Keratinocyte (primary cell): ENCODE data around the gene WDR33. TPM values are rescaled to one million over a fixed set of nuclear protein-coding genes. Genes with fewer than 3 reads are reported as not detected.

Experiments used
- DNase-seq: peaks from one replicate; pipeline ENCODE4 v3.0.0-alpha.2; 2011; ENCODE audit warnings: low read depth, missing footprints, low spot score
- FAIRE-seq: peaks from 2 replicates; lab custom pipeline; 2011; peaks lifted over from hg19 to GRCh38; lab: Jason Lieb, UNC
- H2AFZ ChIP-seq: 2 replicates; pipeline ENCODE4 v1.6.0; 2012; ENCODE audit warnings: low read length, control low read depth, inconsistent platforms; ENCODE audit not compliant: control insufficient read depth
- H3K27ac ChIP-seq: 2 replicates; pipeline ENCODE4 v1.5.1; 2011; ENCODE audit warnings: low read length; ENCODE audit not compliant: control insufficient read depth, insufficient read depth
- H3K27me3 ChIP-seq: 3 replicates; pipeline ENCODE4 v1.6.0; 2011; ENCODE audit warnings: low read length; ENCODE audit not compliant: control insufficient read depth, insufficient read depth; ENCODE audit errors: extremely low read depth
- H3K36me3 ChIP-seq, 2 experiments: 2 replicates in 1 of 2; 3 replicates in 1 of 2; pipeline ENCODE4 v1.5.1; 2011; ENCODE audit warnings: low read length in 2 of 2, mild to moderate bottlenecking in 1 of 2; ENCODE audit not compliant: control insufficient read depth in 2 of 2, insufficient read depth in 2 of 2; ENCODE audit errors: extremely low read depth in 1 of 2
- H3K4me1 ChIP-seq: 3 replicates; pipeline ENCODE4 v1.5.1; 2011; ENCODE audit warnings: low read length; ENCODE audit not compliant: control insufficient read depth, insufficient read depth; ENCODE audit errors: extremely low read depth
- H3K4me2 ChIP-seq: 3 replicates; pipeline ENCODE4 v1.6.0; 2011; ENCODE audit warnings: low read depth, low read length; ENCODE audit not compliant: control insufficient read depth, insufficient read depth; ENCODE audit errors: extremely low read depth
- H3K4me3 ChIP-seq, 3 experiments: fragments of 200-600 bp in 1 of 3; sonication (generic) in 1 of 3; 2 replicates in 2 of 3; 3 replicates in 1 of 3; pipeline ENCODE4 v1.5.1; 2011 to 2016; ENCODE audit warnings: low read length in 3 of 3, mild to moderate bottlenecking in 3 of 3, control low read depth in 2 of 3, inconsistent platforms in 1 of 3, low read depth in 1 of 3, mixed read lengths in 1 of 3, mixed run types in 1 of 3, moderate library complexity in 1 of 3; ENCODE audit not compliant: control insufficient read depth in 2 of 3, insufficient read depth in 2 of 3; ENCODE audit errors: extremely low read depth in 1 of 3
- H3K79me2 ChIP-seq: 2 replicates; pipeline ENCODE4 v1.6.0; 2012; ENCODE audit warnings: low read length; ENCODE audit not compliant: control insufficient read depth, insufficient read depth
- H3K9ac ChIP-seq: 3 replicates; pipeline ENCODE4 v1.6.0; 2011; ENCODE audit warnings: low read length; ENCODE audit not compliant: control insufficient read depth, insufficient read depth; ENCODE audit errors: extremely low read depth
- H3K9me1 ChIP-seq: 3 replicates; pipeline ENCODE4 v1.6.0; 2011; ENCODE audit warnings: low read length; ENCODE audit not compliant: control insufficient read depth, insufficient read depth; ENCODE audit errors: extremely low read depth
- H3K9me3 ChIP-seq: 2 replicates; pipeline ENCODE4 v1.5.1; 2012; ENCODE audit warnings: low read depth, low read length; ENCODE audit not compliant: control insufficient read depth
- H4K20me1 ChIP-seq: 3 replicates; pipeline ENCODE4 v1.6.0; 2011; ENCODE audit warnings: low read length; ENCODE audit not compliant: control insufficient read depth, insufficient read depth; ENCODE audit errors: extremely low read depth
- CTCF ChIP-seq, 3 experiments: IDR thresholded peaks in 1 of 3; conservative IDR thresholded peaks in 1 of 3; optimal IDR thresholded peaks in 1 of 3; 2 replicates in 2 of 3; 3 replicates in 1 of 3; pipeline versions ENCODE3 to v1.5.1; 2011; ENCODE audit warnings: low read length in 3 of 3, mild to moderate bottlenecking in 3 of 3, moderate library complexity in 2 of 3, control low read depth in 1 of 3, inconsistent platforms in 1 of 3; ENCODE audit not compliant: insufficient read depth in 2 of 3; ENCODE audit errors: extremely low read depth in 1 of 3
- EZH2 ChIP-seq: IDR thresholded peaks from one replicate; pipeline ENCODE4 v1.6.1; 2012; ENCODE audit warnings: inconsistent platforms, mild to moderate bottlenecking, low read length, moderate library complexity
- dilution Hi-C: fragments of 300-500 bp; cut with MboI; formaldehyde crosslinking; loops from one replicate; pipeline ENCODE4 v1.7.0; 2020; ENCODE audit warnings: low sequenced_read_pairs; ENCODE audit not compliant: extremely low pct_ligation_motif_present
- polyA plus RNA-seq, 5 experiments: library from polyadenylated mRNA; depleted of rRNA in 3 of 5; stranded (reverse) in 3 of 5; stranded (forward) in 1 of 5; unstranded in 1 of 5; fragments of >200 nt; gene quantifications; 1 replicate in 1 of 5; 2 replicates in 3 of 5; 3 replicates in 1 of 5; pipeline versions ENCODE4 v1.2.1 to v1.2.3, GENCODE V29; 2011 to 2012; ENCODE audit warnings: missing spikeins in 2 of 5, low read depth in 1 of 5, low replicate concordance in 1 of 5

The WDR33 gene
- polyA plus RNA-seq, 1 donor (not counting 4 experiments of a cell fraction or from before 2014, with no cell fraction given), result 44.5 TPM

- Histone ChIP-seq H3K27ac (no peak overlapping the region), H2AFZ (no peak overlapping the region), H3K79me2 (no peaks in the 10 kb centered on the region), H3K36me3 (no peaks in the 10 kb centered on the region), H3K4me1 (peaks cover 5% of the 10 kb centered on the region), H3K27me3 (peaks cover 16% of the 10 kb centered on the region), H3K9me3 (no peaks in the 10 kb centered on the region), H3K9ac (no peak overlapping the region), H4K20me1 (no peaks in the 10 kb centered on the region), H3K4me3 (no peak overlapping the region), H3K9me1 (no peaks in the 10 kb centered on the region), H3K4me2 (no peak overlapping the region)
- FAIRE-seq (no peak), DNase-seq (no peak)
- TF ChIP-seq EZH2, result no peak
- no peak for TF ChIP-seq CTCF (optimal IDR thresholded peaks at IDR 0.05 in 1 of 3, IDR thresholded peaks at IDR 0.05 in 1 of 3, conservative IDR thresholded peaks at IDR 0.05 in 1 of 3; ENCODE audit: extremely low read depth in 1 of 3, insufficient read depth in 2 of 3, low read length in 3 of 3)
- dilution Hi-C loops, result no loop called here
These were observed 151.3 kb downstream of the WDR33 start for GRCh38 chr2:127659408-127660290.

- H3K27me3 ChIP-seq, result peaks cover 9% of the 10 kb centered on the region
- H3K36me3 ChIP-seq, result no peaks in the 10 kb centered on the region
- TF ChIP-seq CTCF (optimal IDR thresholded peaks at IDR 0.05 in 1 of 3, IDR thresholded peaks at IDR 0.05 in 1 of 3, conservative IDR thresholded peaks at IDR 0.05 in 1 of 3; ENCODE audit: extremely low read depth in 1 of 3, insufficient read depth in 2 of 3, low read length in 3 of 3), result no peak
- no peak for TF ChIP-seq EZH2
- no peak overlapping the region for H3K9ac ChIP-seq
- no peaks in the 10 kb centered on the region for H3K79me2 ChIP-seq
- H3K27ac ChIP-seq, result no peak overlapping the region
- no peaks in the 10 kb centered on the region for H3K9me1 ChIP-seq
- FAIRE-seq (no peak), DNase-seq (no peak)
- H3K4me1 ChIP-seq, result peaks cover 5% of the 10 kb centered on the region
- H4K20me1 ChIP-seq, result no peaks in the 10 kb centered on the region
- no peak overlapping the region for H3K4me2 ChIP-seq
- no peak overlapping the region for H2AFZ ChIP-seq
- dilution Hi-C loops, result no loop called here
- no peak overlapping the region for H3K4me3 ChIP-seq
- no peaks in the 10 kb centered on the region for H3K9me3 ChIP-seq
These were observed 152.1 kb downstream of the WDR33 start for GRCh38 chr2:127658641-127659407.
